ENCODE data around the gene MAP2K3. TPM values are rescaled to one million over a fixed set of nuclear protein-coding genes. Genes with fewer than 3 reads are reported as not detected.
"Not testable (repeated sequence)": the region's sequence is repeated elsewhere in the genome, so short reads cannot be mapped to it uniquely, and the experiment has no call there.

MAP2K3 gene
- total RNA-seq, 1 donor from 2014 or later: 22.8 TPM

GRCh38 chr17:21327921-21328320 is 43.4 kb downstream of the MAP2K3 start:
- DNase-seq (ENCODE audit: low read depth): not testable (repeated sequence)

DNA sequence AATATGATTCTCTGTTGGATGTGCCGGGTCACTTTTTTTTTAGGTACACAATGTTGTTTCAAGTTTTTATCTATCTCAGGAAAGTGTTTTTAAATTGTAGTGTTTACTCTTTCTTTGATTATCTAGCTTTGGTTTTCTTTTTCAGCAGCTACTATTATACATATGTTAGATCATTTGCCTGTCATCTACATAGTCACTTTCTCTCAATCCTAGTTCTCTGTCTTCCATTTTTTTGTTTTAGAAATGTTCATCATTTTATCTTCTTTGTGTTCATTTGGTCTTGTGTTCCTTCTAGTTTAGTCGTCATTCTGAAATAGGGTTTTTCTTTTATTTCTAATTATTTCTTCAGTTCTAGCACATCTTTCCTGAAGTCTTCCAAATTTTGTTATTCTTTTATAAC is 44.3 kb downstream of the MAP2K3 start:
- DNase-seq (ENCODE audit: low read depth): not testable (repeated sequence)

DNA sequence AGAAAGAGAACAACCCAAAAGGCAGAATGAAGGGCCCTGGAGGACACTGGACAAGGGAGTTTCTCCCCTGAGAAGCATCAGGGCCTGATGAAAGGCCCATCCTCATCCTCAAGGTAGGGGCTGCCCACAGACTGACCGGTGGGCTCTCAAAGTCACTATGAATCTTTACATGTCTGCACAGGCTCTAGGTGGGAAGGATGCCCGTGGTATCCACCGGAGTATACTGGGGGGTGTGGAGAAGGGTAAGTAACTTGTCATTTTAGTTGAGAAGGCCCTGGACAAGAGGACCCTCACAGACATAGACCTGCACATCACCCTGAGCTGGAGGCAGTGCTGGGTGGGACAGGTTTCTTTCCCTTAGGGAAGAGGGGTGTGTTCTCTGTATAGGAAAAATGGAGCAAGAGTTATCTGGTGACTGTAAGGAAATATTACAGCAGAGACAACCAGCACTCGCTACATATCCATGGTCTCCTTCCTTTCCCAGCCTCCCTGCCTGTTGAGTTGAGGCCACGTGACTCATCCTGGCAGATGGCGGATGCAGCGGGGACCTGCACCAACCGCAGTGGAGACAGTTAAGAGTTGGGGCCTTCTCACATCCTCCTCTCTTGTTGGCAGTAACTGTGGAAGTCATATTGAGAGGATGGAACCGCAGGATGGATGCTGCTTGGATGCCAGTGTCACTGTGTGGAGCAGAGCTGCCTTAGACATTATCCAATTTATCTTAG is 46.1 kb downstream of the MAP2K3 start:
- no peak for DNase-seq (ENCODE audit: low read depth)

- peak; percentile 21 for DNase-seq (ENCODE audit: low read depth)
Measured at GRCh38 chr17:21336541-21337294, 52.2 kb downstream of the MAP2K3 start.

DNA sequence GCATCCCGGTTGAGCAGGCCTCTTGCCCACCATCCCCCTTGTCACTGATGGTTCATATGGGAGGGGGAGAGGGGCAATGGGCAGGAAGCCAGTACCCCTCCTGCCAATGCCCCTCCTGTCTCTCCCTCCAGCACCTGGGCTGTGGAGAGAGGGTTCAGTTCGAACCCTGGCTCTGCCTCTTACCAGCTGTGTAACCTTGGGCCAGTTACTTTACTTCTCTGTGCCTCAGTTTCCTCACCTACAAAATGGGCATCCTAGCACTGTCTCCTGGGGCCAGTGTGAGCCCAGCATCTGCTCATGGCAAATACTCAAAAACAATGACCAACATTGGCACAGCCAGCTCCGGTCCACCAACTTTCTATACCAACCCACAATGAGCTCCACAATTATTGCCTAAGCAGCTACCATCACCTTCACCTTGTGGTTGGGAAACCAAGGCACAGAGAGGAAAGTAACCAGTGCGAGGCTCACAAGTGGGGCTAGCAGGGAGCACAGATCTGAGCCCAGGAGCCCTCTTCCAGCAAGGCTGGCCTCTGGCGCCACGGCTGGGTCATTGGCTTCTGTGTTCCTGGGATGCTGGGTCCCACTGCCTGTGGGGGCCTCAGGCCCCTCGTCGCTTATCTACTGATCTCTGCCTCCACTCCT is 53.6 kb downstream of the MAP2K3 start:
- not testable (repeated sequence) for DNase-seq (ENCODE audit: low read depth)

- DNase-seq (ENCODE audit: low read depth): no peak
Measured at GRCh38 chr17:21339011-21339410, 54.5 kb downstream of the MAP2K3 start.

DNA sequence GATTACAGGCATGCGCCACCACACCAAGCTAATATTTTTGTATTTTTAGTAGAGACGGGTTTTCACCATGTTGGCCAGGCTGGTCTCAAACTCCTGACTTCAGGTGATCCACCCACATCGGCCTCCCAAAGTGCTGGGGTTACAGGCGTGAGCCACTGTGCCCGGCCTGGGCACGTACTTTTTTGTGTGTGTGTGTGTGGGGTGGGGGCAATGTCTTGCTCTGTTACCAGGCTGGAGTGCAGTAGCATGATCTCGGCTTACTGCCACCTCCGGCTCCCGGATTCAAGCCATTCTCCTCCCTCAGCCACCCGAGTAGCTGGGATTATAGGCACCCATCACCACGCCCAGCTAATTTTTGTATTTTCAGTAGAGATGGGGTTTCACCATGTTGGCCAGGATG is 55.1 kb downstream of the MAP2K3 start:
- not testable (repeated sequence) for DNase-seq (ENCODE audit: low read depth)

- DNase-seq (ENCODE audit: low read depth): not testable (repeated sequence)
Measured at GRCh38 chr17:21340407-21340806, 55.9 kb downstream of the MAP2K3 start.

- DNase-seq (ENCODE audit: low read depth): not testable (repeated sequence)
Measured at GRCh38 chr17:21341279-21341678, 56.8 kb downstream of the MAP2K3 start.

DNA sequence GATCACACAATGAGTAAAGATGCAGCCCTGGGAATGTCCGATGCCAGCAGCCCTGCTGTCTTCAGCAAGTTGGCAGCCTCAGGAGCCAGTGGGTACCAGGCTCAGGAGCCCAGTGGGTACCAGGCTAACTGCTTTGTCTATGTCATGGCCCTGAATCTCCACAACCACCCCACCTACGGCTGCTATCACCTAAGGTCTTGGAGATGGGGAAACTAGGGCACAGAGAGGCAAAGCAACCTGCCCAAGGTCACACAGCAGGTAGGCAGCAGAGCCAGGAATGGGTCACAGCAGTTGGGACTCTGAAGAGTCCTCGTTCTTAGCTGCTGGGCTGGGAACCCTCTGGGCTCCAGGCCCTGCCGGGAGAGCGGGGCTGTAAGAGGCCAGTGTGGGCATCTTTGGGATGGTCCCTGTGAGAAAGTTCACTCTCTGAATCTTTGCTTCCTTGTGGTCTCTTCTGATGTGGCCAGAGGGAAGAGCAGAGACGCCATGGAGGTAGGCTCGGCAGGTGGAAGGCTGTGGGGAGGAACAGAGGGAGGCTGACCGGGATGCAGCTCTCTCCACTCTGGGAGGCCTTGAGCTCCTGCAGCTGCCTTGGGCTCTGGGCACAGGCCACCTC is 57.5 kb downstream of the MAP2K3 start:
- DNase-seq (ENCODE audit: low read depth): not testable (repeated sequence)

GRCh38 chr17:21343061-21343949 is 58.8 kb downstream of the MAP2K3 start:
- DNase-seq (ENCODE audit: low read depth): not testable (repeated sequence)

DNA sequence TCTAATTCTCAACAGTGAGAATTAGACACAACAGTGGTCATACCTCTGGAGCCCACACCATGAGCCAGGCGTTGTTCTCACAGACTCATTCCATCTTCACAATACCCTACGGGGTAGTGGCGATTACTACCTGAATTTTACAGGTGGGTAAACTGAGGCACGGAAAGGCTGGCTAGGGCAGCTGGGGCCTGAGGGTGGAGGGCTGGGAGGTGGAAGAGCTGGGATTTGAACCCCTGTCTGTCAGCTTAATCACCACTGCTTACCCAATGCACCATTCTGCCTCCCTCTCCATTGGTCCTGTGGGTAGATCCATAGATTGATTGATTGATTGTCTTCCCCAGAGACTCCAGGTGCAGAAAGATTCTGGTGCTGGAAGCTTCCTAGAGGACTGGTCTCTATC is 60.3 kb downstream of the MAP2K3 start:
- not testable (repeated sequence) for DNase-seq (ENCODE audit: low read depth)

DNA sequence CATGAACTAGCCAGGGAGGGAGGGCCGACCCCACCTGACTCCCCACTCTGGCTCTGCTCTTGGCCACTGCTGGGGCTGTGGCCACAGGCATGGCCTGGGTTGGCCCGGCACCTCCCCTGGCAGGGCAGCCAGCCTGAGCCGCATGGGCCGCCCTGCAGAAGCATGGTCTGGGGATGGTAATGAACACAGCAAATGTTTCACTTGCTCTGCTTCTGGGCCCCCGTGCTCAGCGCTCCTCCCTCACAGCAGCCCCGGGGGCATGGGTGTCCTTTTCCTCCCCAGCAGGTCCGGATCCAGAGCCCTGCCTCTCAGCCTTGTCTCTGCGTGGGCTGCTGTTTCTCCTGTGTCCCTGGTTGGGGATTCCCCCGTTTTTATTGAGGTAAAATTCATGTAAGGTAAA is 60.7 kb downstream of the MAP2K3 start:
- DNase-seq (ENCODE audit: low read depth): peak; percentile 43

GRCh38 chr17:21346107-21346506 is 61.6 kb downstream of the MAP2K3 start:
- DNase-seq (ENCODE audit: low read depth): not testable (repeated sequence)

DNA sequence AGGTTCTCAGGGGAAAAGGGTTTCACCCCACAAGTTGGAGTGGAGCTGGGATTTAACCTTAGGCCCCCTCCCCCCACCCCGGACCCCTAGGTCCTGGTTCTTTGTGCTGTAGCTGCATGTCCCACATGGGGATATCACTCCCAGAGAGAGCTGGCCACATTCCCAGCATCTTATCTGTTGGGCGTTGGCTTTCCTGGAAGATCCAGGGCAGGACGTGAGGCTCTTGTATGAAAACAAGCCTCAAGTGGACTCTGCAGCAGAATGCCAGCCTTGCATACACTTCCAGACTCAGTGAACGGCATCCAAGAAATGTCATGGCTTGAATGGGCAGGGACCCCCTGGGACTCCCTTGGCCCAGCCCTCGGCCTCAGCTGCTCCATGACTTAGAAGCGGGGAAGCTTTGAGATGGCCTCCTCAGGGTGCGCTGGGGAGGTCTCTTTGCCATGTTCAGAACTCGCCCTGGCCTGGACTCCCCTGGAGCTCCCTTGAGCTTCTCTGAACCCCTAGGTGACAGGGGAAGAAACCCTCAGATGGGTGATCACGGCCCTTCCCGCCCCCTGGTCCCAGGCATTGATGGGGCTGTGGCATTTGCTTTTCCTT is 62.2 kb downstream of the MAP2K3 start:
- not testable (repeated sequence) for DNase-seq (ENCODE audit: low read depth)

DNA sequence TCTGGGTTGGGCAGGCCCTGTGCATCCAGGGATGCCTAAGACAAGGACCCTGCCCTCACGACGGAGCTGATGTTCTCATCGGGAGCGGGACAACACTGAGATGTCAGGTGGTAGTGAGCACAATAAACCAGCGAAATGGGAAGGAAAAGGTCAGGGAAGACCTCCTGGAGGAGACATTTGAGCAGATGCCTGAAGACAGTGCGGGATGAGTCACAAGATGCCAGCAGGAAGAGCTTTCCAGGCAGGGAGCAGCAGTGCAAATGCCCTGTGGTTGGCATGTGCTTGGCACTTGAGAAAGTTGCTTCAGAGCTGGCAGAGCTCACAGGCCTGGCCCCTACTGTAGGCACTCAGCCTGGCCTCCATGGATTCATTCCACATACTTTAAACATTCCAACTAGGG is 63.1 kb downstream of the MAP2K3 start:
- DNase-seq (ENCODE audit: low read depth): not testable (repeated sequence)

DNA sequence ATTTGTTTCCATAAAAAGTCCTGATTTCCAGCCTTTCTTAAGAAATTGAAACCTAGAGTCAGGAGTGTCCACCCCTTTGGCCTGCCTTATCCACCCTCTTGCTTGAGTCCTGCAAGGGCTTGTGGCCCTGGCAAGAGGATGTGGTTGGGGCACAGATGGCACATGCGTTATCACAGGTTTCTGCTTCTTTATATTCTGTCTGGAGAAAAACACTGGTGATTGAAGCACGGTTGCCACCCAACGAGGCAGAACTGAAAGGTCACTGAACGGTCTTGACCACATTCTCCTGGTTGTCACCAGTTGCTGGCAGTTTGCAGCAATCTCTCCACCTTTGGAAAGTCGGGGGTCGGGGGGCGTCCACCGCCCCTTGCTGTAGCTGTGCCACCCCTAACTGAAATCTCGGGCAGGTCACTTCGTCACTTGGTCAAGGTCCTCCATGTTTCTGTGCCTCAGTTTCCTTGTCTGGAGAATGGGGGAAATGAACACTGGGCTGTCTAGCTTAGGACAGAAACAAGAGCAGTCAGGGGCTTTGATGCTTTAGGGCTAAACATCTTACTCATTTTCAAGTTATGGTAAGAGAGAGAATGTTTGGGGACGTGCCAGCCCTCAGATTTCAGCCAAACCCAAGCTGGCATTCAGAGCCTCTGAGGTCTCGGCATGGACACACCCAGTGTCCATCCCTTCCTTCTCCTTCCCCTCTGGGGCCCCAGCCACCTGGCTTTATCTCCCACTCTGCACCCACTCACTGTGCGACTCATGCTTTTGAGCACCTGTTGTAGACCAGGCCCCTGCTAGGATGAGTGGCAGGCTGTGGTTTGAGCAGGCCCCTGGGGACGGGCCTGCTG is 63.8 kb downstream of the MAP2K3 start:
- not testable (repeated sequence) for DNase-seq (ENCODE audit: low read depth)

DNA sequence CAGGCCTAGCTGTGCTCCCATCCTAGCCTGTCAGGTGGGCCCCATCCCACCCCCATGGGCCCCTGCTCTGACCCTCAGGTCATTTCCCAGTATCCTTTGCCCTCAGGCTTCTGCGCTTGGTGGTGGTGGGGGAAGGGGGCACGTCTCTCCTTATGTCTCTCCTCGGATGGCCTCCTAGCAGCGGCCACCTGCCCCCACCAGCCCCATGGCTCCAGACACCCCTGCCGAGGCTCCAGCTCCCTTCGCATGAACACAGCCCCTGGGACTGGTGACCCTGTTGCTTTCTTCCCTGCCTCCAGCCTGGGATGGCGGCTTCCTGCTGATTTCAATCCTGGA is 64.4 kb downstream of the MAP2K3 start:
- DNase-seq (ENCODE audit: low read depth): not testable (repeated sequence)

- DNase-seq (ENCODE audit: low read depth): not testable (repeated sequence)
Measured at GRCh38 chr17:21349358-21350050, 65.0 kb downstream of the MAP2K3 start.
